ENCODE measurements around the gene PILRB.

The PILRB gene

DNA sequence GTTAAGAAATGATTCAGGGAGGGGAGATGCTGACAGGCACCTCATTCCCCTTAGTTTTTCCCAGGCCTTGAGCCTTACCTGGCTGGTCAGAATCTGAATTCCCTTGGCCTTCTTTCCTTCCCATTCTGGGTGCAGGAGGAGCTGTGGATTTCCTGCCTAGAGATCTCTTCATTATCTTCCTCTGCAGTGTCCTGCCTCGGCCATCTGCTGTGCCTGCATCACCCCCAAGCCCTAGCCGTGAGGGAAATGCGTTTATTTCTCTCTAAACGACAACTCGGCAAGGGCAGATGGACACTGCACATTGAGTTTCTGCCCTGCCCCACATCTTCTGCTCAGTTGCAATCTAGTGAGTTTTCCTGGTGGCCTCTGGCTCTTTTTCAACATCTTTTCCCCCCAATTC, 43.9 kb downstream of the PILRB start:
- TF ChIP-seq, protein P1, sequence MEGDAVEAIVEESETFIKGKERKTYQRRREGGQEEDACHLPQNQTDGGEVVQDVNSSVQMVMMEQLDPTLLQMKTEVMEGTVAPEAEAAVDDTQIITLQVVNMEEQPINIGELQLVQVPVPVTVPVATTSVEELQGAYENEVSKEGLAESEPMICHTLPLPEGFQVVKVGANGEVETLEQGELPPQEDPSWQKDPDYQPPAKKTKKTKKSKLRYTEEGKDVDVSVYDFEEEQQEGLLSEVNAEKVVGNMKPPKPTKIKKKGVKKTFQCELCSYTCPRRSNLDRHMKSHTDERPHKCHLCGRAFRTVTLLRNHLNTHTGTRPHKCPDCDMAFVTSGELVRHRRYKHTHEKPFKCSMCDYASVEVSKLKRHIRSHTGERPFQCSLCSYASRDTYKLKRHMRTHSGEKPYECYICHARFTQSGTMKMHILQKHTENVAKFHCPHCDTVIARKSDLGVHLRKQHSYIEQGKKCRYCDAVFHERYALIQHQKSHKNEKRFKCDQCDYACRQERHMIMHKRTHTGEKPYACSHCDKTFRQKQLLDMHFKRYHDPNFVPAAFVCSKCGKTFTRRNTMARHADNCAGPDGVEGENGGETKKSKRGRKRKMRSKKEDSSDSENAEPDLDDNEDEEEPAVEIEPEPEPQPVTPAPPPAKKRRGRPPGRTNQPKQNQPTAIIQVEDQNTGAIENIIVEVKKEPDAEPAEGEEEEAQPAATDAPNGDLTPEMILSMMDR (IDR thresholded peaks at IDR 0.05) = no peak

DNA sequence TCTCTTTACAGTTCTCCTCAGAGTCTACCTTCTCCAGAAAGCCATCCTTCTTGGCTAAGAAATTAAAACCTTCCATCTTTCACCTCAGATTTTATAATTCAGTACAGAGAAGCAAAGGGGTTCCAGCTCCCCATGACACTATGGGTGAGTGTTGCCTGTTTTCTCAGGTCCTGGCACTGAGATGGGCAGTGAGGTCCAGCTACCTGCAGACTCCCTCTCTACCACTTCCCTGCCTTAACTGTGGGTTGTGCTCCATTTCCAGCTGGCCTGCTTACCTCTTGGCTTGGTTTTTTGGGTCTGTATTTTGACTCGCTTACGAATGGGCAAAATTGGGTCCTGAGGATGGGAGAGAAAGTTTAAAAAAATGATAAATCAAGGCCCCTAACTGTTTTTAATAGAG, 44.3 kb downstream of the PILRB start:
- TF ChIP-seq, protein P1 (IDR thresholded peaks at IDR 0.05) = no peak

DNA sequence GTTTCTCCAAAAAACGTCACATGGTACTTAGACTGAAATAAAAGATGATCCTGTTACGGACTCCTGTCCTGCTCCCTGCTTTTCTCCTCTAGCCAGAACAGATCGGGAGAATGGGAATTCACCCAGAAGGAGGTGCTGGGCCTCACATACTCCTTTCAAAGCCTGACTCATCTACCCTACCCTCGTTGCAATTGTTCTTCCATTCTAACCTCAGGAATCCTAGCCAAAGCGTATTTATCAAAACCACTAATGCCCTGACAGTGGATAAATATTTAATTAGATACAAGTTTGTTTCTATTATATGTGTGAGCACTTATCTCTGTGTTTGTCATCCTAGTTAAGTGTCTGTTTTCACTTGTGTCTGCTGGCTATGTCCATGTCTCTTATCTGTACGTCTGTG, 48.9 kb downstream of the PILRB start:
- TF ChIP-seq, protein P1 (IDR thresholded peaks at IDR 0.05) = no peak

DNA sequence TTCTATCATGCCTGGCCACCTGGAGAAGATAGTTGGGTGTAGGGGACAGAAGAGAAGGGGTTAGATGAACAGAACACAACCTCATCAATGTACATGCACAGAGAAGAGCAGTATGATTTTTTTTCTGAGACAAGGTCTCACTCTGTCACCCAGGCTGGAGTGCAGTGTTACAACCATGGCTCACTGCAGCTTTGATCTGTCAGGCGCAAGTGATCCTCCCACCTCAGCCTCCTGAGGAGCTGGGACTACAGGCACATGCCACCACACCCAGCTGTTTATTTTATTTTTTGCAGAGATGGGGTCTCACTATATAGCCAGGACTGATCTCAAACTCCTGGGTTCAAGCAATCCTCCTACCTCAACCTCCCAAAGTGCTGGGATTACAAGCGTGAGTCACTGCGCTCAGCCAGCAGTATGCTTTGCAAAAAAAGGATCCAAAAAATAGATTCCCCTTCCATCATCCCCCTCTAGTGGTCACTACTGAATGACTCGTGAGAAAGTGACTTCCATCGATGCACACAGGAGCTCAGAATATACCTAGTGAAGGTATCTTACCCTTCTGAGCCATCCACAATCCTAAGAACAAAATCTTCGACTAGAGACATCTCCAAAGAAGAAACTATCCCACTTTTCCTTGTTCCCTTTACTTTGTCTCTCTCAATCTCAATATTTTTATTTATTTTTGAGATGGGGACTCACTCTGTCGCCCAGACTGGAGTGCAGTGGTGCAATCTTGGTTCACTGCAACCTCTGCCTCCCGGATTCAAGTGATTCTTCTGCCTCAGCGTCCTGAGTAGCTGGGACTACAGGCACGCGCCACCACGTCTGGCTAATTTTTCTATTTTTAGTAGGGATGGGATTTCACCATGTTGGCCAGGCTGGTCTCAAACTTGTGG, 49.6 kb downstream of the PILRB start:
- TF ChIP-seq, protein P1 (IDR thresholded peaks at IDR 0.05) = peak; percentile 67

DNA sequence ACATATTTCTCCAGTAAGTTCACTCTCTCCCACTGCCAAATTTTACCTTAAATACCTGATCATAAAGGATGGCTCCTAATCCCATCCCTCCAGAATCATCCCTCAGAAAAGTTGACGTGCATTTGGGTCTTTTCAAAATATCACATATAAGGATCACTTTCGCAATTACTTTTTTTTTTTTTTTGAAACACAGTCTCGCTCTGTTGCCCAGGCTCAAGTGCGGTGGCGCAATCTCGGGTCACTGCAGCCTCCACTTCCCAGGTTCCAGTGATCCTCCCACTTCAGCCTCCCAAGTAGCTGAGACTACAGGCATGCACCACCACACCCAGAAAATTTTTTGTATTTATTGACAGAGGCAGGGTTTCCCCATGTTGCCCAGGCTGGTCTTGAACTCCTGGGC, 53.2 kb downstream of the PILRB start:
- TF ChIP-seq, protein P1 (IDR thresholded peaks at IDR 0.05) = no peak

DNA sequence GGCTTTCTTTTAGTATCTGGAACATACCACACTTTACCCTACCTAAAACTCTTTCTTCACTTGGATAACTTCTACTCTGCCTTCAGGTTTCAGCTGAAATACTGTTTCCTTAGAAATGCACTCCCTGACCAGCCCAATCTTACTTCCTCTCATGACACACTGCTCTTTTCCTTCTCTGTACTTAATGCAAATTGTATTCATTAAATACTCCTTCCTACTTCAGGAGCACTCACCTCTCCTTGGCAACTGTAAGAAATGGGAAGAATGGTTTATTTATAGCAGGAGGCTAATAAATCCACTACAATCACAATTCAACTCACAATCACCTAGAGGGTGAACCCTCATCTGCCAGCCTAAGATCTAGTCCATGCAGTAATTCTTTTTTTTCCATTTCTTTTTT, 55.4 kb downstream of the PILRB start:
- TF ChIP-seq, protein P1 (IDR thresholded peaks at IDR 0.05) = no peak

DNA sequence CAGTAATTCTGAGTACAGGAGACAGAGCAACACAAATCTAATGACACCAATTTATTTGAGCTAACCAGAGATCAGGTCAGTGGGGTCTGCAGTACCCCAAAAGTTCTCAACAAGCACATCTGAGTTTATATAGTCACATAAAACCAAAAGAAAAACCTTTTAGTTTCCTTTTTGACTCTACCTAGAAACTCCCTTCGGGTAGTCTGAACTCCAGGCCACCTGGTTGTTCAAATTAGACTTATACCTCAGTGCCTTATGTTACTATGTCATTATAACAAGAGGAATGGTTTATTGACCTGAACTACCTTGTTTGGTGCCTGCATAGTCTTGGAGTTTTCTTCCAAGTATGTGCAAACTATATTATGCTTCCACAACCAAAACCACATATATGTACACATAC, 56.0 kb downstream of the PILRB start:
- TF ChIP-seq, protein P1 (IDR thresholded peaks at IDR 0.05) = no peak
